ENCODE results near the gene FGF22.

FGF22 gene

GRCh38 chr19:644789-645188 is 5.1 kb downstream of the FGF22 start:
- DNase-seq, result no peak

DNA sequence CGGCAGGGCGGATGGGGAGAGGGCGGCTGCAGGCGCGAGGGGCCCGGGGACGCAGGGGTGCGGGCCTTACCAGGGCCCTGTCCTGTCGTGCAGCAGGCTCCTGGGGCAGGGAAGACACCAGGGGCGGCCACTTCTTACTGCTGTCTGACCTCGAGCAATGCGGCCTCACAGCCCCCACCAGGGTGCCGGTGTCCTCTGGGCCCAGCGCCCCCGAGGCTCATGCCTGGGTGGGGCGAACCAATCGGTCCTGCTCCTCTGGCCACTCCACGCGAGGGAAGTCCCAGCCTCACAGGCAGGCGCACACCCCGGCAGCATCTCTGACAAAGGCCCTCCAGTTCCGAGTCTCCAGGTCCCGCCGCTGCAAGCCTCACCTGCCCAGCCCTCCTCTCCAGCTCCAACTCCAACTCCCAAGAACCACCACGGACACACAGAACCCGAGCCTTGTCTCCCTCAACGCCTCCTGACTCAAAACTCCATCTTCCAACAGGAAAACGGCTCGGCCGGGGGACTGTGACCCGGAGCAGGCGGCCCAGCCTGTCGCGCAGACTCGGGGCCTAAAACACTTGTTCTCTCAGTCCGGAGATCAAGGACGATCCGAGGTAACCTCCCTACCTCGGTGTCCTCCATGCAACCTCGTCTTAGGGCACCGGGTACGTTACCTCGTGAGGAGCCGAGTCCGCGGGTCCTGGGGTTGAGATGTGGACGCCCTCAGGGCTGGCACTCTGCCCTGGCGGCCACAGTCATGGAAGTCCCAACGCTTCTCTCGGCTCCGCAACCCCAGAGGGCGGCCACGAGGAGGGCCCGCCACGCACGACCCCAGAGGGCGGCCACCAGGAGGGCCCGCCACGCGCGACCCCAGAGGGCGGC is 6.5 kb downstream of the FGF22 start:
- DNase-seq, result no peak

- DNase-seq, result no peak
Measured at GRCh38 chr19:646779-647565, 7.3 kb downstream of the FGF22 start.

DNA sequence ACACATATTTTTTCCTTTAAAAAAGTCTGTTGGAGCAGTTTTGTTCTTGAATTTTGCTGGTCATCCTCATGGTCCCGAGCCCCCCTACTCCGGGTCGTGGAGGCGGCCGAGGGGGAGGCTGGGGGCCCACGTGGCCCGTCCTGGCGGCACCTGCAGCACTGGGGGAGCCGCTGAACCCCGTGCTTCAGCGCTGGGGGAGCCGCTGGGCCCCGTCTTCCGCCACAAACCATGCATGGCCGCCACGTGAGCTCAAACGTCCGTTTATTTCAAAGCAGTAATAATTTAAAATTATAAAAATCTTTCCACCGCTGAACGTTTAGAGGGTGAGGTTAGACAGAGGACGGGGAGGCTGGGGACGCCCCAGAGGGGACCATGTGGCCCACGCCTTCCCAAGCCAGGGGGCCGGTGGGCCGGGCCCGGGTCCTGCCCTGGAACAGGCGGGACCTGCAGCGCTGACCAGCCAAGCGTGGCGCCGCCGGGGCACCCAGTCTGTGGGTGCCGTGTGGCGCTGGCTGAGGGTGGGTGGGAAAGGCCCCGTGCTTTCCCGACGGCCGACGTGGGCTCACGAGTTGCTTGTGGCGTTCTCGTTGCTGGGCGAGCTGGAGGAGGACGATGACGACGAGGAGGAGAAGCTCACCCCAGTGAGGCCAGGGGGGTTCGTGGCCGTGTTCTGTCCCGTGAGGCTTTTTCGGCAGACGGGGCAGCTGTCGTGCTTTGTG is 8.0 kb downstream of the FGF22 start:
- no peak for DNase-seq

- DNase-seq, result no peak
Measured at GRCh38 chr19:648305-648704, 8.6 kb downstream of the FGF22 start.

GRCh38 chr19:648904-649801 is 9.5 kb downstream of the FGF22 start:
- DNase-seq, result no peak

GRCh38 chr19:650121-650520 is 10.4 kb downstream of the FGF22 start:
- no peak for DNase-seq

GRCh38 chr19:651114-651818 is 11.6 kb downstream of the FGF22 start:
- DNase-seq, result no peak

- DNase-seq, result no peak
Measured at GRCh38 chr19:651991-652390, 12.3 kb downstream of the FGF22 start.

- no peak for DNase-seq
Measured at GRCh38 chr19:652467-653389, 13.0 kb downstream of the FGF22 start.

GRCh38 chr19:653425-653824 is 13.7 kb downstream of the FGF22 start:
- DNase-seq, result no peak

GRCh38 chr19:655691-656090 is 16.0 kb downstream of the FGF22 start:
- no peak for DNase-seq

DNA sequence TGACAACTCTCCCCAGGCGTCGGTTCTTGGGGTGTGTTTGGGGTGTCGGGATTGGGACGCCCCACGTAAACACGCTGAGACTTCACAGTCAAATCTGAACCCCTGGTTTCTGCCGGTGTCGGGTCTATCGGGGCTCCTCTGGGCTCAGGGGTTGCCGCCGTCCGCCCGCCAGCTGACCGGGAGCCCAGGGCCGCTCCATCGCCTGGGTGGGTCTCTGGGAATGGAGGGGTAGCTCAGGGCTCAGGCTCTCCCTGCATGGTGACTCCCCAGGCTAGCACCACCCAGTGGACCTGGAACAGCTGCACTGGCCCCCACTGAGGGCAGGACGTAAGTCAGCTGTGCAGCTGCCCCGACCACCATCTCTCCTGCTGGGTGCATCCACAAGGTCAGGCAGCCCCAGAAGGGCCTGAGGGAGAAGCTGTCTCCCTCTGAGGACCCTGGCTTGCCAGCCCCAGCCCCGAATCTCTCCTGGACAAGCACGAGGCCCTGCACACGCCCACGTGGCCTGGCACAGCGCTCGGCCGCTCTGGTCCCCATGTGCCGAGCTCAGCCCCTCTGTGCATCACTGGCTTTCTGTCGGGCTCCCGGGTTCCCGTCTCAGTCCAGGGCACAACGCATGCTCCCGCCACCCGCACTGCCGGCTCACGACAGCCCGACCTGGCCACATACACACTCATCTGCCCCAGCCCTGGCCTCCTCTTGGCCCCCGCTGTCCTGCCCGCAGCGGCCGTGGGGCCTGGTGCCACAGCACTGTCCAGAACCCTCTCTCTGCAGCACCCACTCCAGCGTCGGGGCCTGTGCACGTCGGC is 17.3 kb downstream of the FGF22 start:
- no peak for DNase-seq

DNA sequence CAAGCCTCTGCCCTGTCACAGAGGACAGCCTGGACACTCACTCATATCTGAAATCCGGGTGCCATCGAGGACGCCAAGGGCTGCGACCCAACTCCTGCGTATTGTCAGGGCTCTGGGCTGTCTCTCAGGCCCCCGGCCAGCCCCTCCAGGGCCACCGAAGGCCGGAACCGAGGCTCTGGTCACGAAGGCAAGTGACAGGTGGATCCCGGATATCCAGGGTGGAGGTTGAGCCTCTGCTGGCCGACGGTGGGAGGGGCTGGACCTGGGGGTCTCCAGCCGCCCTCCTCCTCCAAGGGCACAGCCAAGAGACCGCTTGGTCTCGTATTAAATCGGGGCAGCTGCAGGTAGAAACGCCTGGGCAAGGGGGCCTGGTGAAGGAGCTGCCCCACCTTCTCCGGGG is 17.9 kb downstream of the FGF22 start:
- DNase-seq, result no peak

GRCh38 chr19:658059-658839 is 18.6 kb downstream of the FGF22 start:
- DNase-seq, result no peak

GRCh38 chr19:658916-659839 is 19.5 kb downstream of the FGF22 start:
- peak; percentile 50 for DNase-seq

DNA sequence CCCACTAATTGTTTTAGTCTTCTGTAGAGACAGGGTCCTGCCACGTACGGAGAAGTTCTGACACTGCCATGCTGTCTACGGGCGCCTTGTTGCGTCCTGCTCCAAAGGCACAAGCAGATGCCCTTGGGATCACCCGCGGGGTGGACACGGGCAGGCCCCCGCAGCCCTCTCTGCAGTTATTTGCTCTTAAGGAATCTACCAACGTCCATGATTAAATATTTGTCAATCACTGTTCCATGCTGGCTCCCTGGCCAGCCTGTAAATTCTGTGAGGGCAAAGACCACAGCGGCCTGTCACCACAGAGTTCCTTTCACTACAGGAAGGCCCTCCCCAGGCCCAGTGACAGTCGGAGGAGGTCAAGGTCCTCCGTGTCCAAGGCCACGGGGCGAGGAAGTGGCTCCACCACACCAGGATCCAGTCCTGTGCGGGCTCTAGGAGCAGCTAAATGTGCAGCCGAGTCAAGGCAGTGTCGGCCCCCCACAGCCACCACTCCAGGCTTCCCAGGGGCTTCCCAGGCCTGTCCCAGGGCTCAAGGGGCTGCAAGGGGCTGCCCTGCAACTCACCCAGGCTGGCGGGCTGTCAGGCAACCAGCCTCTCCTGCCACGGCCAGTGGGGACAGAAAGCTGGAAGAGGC is 21.2 kb downstream of the FGF22 start:
- no peak for DNase-seq
